HL-60/S4 treated with phorbol 12-myristate 13-acetate at 8.2 ng/mL for 4 days and 3 days (cell line): ENCODE data around the gene MRPL49.

Experiments
- in situ Hi-C: fragments of 300-500 bp; cut with MboI; formaldehyde crosslinking; loops from 2 replicates; pipeline ENCODE4 v1.15.0; 2022; ENCODE audit warnings: low sequenced_read_pairs

The MRPL49 gene

GRCh38 chr11:65121865-65122696, at the start of gene MRPL49, which contains the start of gene FAU:
TSS of gene MRPL49 (plus strand) at chr11:65122321. CDS start at chr11:65122347, 26 bp downstream.
TSS of gene FAU (minus strand) at chr11:65122134. CDS start at chr11:65121813, 321 bp downstream.
- in situ Hi-C loops, result no loop called here

GRCh38 chr11:65072631-65072966, 49.5 kb upstream of the MRPL49 start:
- in situ Hi-C loops, result no loop called here

GRCh38 chr11:65077451-65077850, 44.7 kb upstream of the MRPL49 start:
- in situ Hi-C loops, result no loop called here

- in situ Hi-C loops, result no loop called here
These were observed 44.0 kb upstream of the MRPL49 start for GRCh38 chr11:65078151-65078550.

GRCh38 chr11:65078786-65079342, 43.3 kb upstream of the MRPL49 start:
- in situ Hi-C loops, result no loop called here

GRCh38 chr11:65083134-65083833, 38.8 kb upstream of the MRPL49 start:
- in situ Hi-C loops, result no loop called here

- in situ Hi-C loops, result no loop called here
These were observed 38.1 kb upstream of the MRPL49 start, which contains the start of the genes CDCA5 and ZFPL1 for GRCh38 chr11:65083834-65084597. TSS of gene CDCA5 (minus strand) at chr11:65084040. CDS start at chr11:65083978, 62 bp downstream. TSS of gene ZFPL1 (plus strand) at chr11:65084222. CDS start at chr11:65084699, 477 bp downstream.

GRCh38 chr11:65084598-65085375, 37.3 kb upstream of the MRPL49 start:
- in situ Hi-C loops, result no loop called here

GRCh38 chr11:65085446-65085845, 36.7 kb upstream of the MRPL49 start:
- in situ Hi-C loops, result no loop called here

- in situ Hi-C loops, result no loop called here
These were observed 35.3 kb upstream of the MRPL49 start for GRCh38 chr11:65086809-65087208.

- in situ Hi-C loops, result no loop called here
These were observed 34.9 kb upstream of the MRPL49 start for GRCh38 chr11:65087216-65087615.

- in situ Hi-C loops, result no loop called here
These were observed 34.3 kb upstream of the MRPL49 start for GRCh38 chr11:65087827-65088226.

GRCh38 chr11:65089621-65090020, 32.5 kb upstream of the MRPL49 start:
- in situ Hi-C loops, result no loop called here

- in situ Hi-C loops, result no loop called here
These were observed 31.5 kb upstream of the MRPL49 start for GRCh38 chr11:65090628-65091027.

- in situ Hi-C loops, result no loop called here
These were observed 26.7 kb upstream of the MRPL49 start for GRCh38 chr11:65095427-65095826.

GRCh38 chr11:65095974-65096806, 25.9 kb upstream of the MRPL49 start, which contains the start of gene VPS51:
TSS of gene VPS51 (plus strand) at chr11:65096214. CDS start at chr11:65096251, 37 bp downstream.
- in situ Hi-C loops, result no loop called here

- in situ Hi-C loops, result no loop called here
These were observed 25.2 kb upstream of the MRPL49 start for GRCh38 chr11:65096926-65097325.

- in situ Hi-C loops, result no loop called here
These were observed 21.3 kb upstream of the MRPL49 start for GRCh38 chr11:65100674-65101350.
